GM18519 (cell line): ENCODE measurements around the gene COLQ.
"Not testable (repeated sequence)": the region's sequence is repeated elsewhere in the genome, so short reads cannot be mapped to it uniquely, and the experiment has no call there.

ENCODE experiments used
- ATAC-seq: cut with Tn5 transposase; IDR thresholded peaks from one replicate; pipeline ENCODE4 v1.9.1; 2021; ENCODE audit warnings: mild to moderate bottlenecking, moderate library complexity; ENCODE audit not compliant: unreplicated experiment, low FRiP score

The COLQ gene

GRCh38 chr3:15493436-15493835 lies 28.1 kb downstream of the COLQ start:
- no peak for ATAC-seq

GRCh38 chr3:15492847-15493360 lies 28.6 kb downstream of the COLQ start:
- ATAC-seq: no peak

GRCh38 chr3:15491143-15491542 lies 30.4 kb downstream of the COLQ start:
- no peak for ATAC-seq

GRCh38 chr3:15490158-15490557 lies 31.3 kb downstream of the COLQ start:
- no peak for ATAC-seq

DNA sequence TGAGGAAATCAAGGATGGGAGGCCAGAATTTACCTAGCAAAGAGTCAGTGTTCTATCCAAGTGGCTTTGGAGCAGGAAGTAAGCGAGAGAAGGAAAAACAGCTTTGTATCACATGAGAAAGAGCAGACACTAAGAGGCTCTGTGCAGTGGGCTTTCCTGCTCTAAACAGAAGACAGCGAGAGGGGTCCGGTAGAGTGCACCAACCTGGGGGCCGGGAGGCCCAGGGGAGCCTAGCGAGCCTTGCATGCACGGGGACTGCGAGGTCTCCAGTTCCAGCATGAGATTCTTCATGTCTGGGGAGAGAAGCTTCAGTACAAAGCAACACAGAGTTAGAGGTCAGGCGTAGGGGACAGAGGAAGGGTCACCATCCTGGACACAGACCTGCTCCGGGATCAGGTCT lies 33.5 kb downstream of the COLQ start:
- no peak for ATAC-seq

DNA sequence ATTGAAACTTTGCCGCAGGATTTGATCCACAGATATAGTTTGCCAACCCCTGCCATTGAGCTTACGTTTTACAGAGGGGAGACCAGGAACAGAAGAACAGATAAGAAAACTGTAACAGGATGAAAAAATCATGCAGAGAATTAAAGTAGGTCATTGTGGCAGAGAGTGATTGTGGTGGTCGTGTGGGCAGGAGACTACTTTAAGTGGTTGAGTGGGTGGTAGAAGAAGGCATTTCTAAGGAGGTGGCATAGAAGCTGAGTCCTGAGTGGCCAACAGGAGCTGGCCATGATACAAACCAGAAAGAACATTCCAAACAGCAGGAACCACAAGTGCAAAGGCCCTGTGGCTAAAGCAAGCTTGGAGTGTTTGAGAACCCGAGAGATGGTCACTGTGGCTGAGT lies 34.5 kb downstream of the COLQ start:
- no peak for ATAC-seq

GRCh38 chr3:15486020-15486419 lies 35.5 kb downstream of the COLQ start:
- no peak for ATAC-seq

DNA sequence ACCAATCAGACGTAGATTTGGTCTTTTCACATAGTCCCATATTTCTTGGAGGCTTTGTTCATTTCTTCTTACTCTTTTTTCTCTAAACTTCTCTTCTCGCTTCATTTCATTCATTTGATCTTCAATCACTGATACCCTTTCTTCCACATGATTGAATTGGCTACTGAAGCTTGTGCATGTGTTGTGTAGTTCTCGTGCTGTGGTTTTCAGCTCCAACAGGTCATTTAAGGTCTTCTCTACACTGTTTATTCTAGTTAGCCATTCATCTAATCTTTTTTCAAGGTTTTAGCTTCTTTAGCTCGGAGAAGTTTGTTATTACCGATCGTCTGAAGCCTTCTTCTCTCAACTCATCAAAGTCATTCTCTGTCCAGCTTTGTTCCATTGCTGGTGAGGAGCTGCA lies 37.0 kb downstream of the COLQ start:
- not testable (repeated sequence) for ATAC-seq

- no peak for ATAC-seq
These were observed 41.9 kb downstream of the COLQ start for GRCh38 chr3:15479400-15480224.

GRCh38 chr3:15478640-15478979 lies 42.9 kb downstream of the COLQ start:
- no peak for ATAC-seq

DNA sequence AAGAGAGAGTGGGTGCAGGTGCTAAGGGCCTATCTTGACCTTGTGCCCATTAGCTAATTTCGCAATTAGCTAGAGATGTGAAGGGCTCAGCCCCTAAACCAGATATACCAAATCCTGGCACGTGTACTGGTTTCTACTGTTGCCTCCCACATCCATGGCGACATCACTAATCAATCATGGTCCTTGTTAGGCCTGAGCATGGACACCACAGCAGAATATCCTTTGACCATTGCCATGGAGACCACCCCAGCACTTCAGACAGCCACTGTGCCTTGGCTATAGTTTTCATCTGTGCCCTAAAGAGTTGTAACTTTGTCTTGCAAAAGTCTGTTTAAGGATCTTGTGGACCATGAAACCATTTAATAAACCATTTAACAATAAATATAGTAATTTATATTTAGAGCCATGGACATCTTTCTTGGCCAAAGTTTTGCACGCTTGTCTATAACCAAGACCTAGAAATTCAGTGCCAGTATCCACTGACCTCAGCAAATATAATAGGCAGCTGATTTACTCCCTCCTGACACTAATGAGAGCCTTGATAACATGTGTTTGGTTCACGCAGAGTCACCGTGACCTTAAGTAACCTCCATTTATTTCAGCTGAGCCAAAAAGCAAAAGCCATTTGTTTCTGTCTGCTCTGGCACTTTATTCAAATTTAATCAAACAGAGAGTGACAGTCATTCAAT lies 43.4 kb downstream of the COLQ start:
- ATAC-seq: no peak

DNA sequence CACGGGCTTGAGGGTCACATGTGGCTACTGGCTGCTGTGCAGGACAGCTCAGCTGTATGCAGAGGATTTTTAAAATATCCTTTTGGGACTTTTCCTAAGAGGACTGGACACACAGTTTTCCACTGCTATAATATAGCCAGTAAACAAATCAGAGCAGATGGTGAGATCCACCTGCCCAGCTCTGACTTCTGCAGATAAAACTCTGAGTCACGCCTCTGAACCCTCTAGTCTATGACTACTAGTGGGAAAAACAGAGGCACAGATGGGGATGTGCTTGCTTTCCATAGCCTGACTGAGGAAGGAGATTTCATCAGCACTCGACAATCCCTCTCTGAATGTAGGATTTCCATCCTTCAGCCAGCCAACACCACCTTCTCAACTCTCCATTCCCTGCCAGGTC lies 45.1 kb downstream of the COLQ start:
- no peak for ATAC-seq

- ATAC-seq: no peak
These were observed 46.3 kb downstream of the COLQ start for GRCh38 chr3:15475161-15475560.

DNA sequence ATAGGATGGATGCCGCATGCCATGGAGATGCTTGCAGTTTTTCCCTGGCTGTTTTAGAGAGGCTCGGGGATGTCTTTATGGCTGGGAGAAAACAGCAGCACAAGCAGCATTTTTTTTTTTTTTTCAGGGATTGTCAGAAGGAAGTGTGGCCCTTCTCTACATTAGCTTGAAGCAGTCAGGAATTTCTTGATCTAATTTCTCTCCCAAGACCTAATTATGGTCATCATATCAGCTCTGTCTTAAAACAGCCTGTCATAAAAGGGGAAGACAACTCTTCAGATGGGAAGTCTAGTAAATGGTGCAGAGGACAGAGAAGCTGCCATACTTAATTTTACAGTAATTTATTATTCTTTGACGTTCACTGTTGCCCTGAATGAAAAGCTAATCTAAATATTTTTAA lies 49.6 kb downstream of the COLQ start:
- ATAC-seq: no peak

DNA sequence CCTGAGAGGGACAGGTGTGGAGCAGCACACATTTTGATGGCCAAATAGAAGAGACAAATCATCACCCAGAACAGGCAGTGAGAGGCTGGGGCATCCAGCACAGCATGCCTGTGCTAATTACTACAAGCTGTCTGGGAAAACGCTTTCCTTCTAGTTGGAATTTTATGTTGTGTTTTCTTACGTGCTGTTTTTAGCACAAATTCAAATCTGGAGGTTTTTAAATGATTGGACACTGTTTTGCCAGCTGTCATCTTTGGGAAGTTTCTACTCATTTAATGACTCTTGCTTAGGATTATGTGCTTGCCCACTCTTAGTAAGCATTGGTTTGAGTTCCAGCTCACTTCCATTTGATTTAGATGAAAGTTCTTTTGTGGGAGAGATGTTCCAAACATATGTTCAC lies 50.7 kb downstream of the COLQ start:
- ATAC-seq: no peak

- no peak for ATAC-seq
These were observed 51.2 kb downstream of the COLQ start for GRCh38 chr3:15470261-15470660.

DNA sequence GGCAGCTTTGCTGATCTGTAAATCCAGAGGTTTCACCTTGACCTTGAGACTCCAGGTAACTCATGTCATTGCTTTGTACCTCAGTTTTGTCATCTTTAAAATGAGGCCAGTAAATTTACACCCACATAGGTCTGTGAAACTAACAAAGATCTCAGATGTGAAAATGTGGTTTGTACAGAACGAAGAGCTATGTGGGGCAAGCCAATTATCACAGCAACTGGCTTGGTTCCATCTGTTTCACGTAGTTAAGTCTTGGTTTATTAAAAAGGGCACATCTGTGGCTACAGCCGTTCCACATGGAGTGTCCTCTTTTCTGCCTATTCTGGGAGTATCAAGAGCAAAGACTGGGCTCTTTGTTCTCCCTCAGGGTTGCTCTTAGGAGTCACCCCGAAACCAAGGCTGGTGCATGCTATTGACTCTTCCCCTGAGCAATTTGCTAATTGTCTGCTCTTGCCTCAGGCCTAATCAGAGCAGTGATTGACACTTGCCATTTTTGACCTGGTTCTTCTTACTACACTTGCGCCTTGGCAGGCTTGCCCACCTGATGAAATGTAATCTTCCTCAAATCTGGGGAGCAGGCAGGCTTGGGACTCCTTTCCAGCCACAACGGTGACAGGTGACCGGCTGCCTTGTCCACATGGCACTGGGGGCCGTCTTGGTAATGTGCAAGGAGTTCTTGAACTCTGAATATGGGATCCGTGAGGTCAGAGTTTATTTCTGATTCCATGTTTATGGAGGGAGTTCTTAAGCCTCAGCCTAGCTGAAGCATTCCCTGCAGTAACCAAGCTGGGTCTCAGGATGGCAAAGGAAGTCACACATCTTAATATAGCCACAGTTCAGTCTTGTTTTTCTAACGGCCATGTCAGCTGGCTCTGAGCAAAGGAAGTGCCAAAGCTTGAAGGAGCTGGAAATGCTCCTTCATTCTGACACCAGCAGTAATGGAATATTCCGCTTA lies 54.0 kb downstream of the COLQ start:
- peak; percentile 31 for ATAC-seq

DNA sequence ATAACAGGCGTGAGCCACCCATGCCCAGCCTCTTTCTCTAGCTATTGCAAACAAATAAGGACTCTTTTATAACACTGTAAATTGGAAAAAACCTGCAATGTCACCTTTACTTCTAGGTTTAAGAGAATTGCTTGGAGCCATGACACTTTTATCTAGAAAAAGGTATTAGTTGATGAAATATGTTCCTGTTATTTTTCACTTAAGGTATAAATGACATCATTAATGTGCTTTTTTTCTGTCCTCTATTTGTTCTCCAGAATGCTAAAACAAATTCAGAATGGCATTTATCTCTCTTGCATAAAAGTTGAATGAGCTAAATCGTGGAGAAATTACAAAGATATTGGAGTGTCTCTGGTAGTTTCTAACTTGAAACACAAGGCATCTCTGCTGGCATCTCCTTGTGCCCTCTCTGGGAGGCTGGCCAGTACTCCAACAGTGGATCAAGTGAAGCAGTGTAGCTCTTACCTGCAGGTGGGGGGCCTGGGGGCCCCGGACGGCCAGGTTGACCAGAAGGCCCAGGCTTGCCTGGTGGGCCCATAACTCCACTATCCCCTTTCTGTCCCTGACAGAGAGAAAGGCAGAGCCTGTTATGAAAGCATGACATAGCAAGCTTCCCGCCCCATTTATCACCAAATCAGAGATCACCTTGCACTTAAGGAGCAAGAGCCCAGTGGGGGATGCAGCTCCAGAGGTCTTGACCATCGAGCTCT lies 55.5 kb downstream of the COLQ start:
- ATAC-seq: no peak

DNA sequence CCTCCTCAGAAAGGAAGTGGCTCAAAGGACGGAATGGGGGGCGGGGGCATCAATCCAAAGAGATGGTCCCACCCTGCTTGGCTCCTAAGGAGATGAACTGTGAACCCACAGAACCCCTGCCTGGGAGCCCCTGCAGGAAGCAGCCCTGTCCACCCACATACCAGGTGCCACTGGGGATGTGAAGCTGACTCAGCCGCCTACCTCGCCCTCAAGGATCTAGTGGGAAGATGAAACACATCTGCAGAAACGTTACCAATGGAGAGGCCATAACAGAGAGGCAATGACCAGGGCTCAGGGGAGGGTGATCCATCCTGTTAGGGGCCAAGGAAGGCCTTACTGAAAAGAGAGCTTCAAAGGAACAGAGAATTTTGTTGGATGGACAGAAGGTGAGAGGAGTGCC lies 59.1 kb downstream of the COLQ start:
- ATAC-seq: no peak

GRCh38 chr3:15460891-15461531 lies 60.5 kb downstream of the COLQ start:
- ATAC-seq: no peak
